Uterus (tissue), 4 donors: ENCODE data around the gene NPW. TPM values are rescaled to one million over a fixed set of nuclear protein-coding genes. Genes with fewer than 3 reads are reported as not detected.

Source experiments
- DNase-seq, 2 donors: peaks; one replicate each; pipeline ENCODE4 v3.0.0-alpha.2; 2019 to 2020
- H3K27ac ChIP-seq, 2 donors: fragments of 200-600 bp; sonication (generic); 1 replicate in 1 of 2; 2 replicates in 1 of 2; pipeline ENCODE4 v1.5.1; 2016 to 2018
- H3K27me3 ChIP-seq, 2 donors: fragments of 200-600 bp; sonication (generic); one replicate each; pipeline ENCODE4 v1.5.1; 2018 to 2019; ENCODE audit warnings: control low read depth in 1 of 2
- H3K36me3 ChIP-seq, 2 donors: fragments of 200-600 bp; sonication (generic); one replicate each; pipeline ENCODE4 v1.5.1; 2019; ENCODE audit warnings: control low read depth in 1 of 2
- H3K4me1 ChIP-seq, 2 donors: fragments of 200-600 bp; sonication (generic); one replicate each; pipeline ENCODE4 v1.5.1; 2018 to 2019; ENCODE audit warnings: control low read depth in 1 of 2
- H3K4me3 ChIP-seq, 2 donors: fragments of 200-600 bp; sonication (generic); 1 replicate in 1 of 2; 2 replicates in 1 of 2; pipeline ENCODE4 v1.5.1; 2018 to 2019; ENCODE audit warnings: mild to moderate bottlenecking in 1 of 2
- H3K9me3 ChIP-seq, 2 donors: fragments of 200-600 bp; sonication (generic); one replicate each; pipeline ENCODE4 v1.5.1; 2019; ENCODE audit warnings: control low read depth in 1 of 2
- CTCF ChIP-seq, 4 experiments: fragments of 200-600 bp in 2 of 4; fragments of 450-650 bp in 2 of 4; sonication (generic) in 2 of 4; IDR thresholded peaks; one replicate each; pipeline ENCODE4 v1.5.1; 2016 to 2019; ENCODE audit warnings: antibody characterized with exemption in 4 of 4, mild to moderate bottlenecking in 2 of 4, moderate library complexity in 1 of 4
- POLR2A ChIP-seq, 2 donors: fragments of 450-650 bp; IDR thresholded peaks; one replicate each; pipeline ENCODE4 v1.6.1; 2016; ENCODE audit warnings: antibody characterized with exemption in 2 of 2, mild to moderate bottlenecking in 1 of 2, moderate library complexity in 1 of 2
- intact Hi-C: fragments of 100-400 bp; cut with DNase I; formaldehyde crosslinking; loops from one replicate; pipeline ENCODE4 v1.15.1; 2023; ENCODE audit warnings: low total_unique reads
- total RNA-seq, 4 donors: library from RNA; depleted of rRNA in 3 of 4; stranded (reverse); fragments of >200 nt in 3 of 4; gene quantifications; one replicate each; pipeline versions ENCODE4 v1.1.0 to v1.2.4, GENCODE V29; 2014 to 2023
- donor health status: DM: yes; HTN: yes; CAD: no.

The NPW gene
- total RNA-seq, 4 donors from 2014 or later = 1.5 TPM; not detected in 3

DNA sequence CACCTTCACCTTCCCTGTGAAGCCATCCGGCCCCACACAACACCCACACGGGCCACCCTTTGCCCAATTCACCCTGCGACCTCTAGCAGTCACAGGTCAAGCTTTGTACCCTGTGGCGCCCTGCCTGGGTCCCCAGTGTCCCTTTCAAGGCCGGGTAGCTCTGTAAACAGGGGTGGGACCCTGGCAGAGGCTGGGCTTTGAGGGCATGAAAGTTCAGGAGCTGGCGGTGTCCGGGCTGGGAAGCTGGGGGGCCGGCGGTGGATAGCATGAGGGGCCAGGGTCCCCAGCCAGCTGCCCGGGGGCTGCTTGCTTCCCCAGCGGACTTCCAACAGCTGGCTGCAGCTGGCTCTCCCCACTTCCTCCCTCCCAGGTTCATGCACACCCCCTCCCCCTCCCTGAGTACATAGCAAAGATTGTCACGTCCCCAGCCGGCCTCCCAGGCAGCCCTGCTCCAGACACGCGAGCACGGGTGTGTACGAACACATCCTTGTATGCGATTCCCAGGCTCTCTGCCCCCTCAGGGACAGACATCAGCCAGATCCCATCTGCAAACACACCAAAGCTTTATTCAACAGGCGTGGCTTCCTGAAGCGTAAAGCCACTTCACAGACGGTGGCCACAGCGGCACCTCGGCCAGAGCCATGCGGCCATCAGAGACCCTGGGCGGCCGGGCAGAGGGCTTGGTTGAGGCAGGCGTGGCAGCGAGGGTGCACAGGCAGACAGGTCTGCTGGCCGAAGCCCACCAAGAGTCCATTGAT is 19.9 kb downstream of the NPW start:
- DNase-seq = peak; percentile 79 to 80
- H3K9me3 ChIP-seq = no peaks in the 10 kb centered on the region
- peaks cover 0 to 32% of the 10 kb centered on the region in 2 donors for H3K4me1 ChIP-seq
- H3K27ac ChIP-seq = peak overlapping the region; percentile 91 to 92
- H3K4me3 ChIP-seq = no peak overlapping the region
- TF ChIP-seq POLR2A (IDR thresholded peaks at IDR 0.05) (no peak), CTCF (IDR thresholded peaks at IDR 0.05) (no peak)
- intact Hi-C loops = no loop called here
- H3K27me3 ChIP-seq = no peaks in the 10 kb centered on the region
- no peaks in the 10 kb centered on the region for H3K36me3 ChIP-seq

GRCh38 chr16:2040041-2040786 is 20.6 kb downstream of the NPW start:
- Histone ChIP-seq H3K36me3 (no peaks in the 10 kb centered on the region), H3K4me3 (no peak overlapping the region), H3K9me3 (no peaks in the 10 kb centered on the region), H3K27me3 (no peaks in the 10 kb centered on the region), H3K27ac (peak overlapping the region; percentile 91 to 92), H3K4me1 (peaks cover 0 to 26% of the 10 kb centered on the region in 2 donors)
- TF ChIP-seq CTCF (IDR thresholded peaks at IDR 0.05) (no peak), POLR2A (IDR thresholded peaks at IDR 0.05) (no peak)
- peak in 1 of 2 donors; percentile 34 for DNase-seq
- intact Hi-C loops = no loop called here

DNA sequence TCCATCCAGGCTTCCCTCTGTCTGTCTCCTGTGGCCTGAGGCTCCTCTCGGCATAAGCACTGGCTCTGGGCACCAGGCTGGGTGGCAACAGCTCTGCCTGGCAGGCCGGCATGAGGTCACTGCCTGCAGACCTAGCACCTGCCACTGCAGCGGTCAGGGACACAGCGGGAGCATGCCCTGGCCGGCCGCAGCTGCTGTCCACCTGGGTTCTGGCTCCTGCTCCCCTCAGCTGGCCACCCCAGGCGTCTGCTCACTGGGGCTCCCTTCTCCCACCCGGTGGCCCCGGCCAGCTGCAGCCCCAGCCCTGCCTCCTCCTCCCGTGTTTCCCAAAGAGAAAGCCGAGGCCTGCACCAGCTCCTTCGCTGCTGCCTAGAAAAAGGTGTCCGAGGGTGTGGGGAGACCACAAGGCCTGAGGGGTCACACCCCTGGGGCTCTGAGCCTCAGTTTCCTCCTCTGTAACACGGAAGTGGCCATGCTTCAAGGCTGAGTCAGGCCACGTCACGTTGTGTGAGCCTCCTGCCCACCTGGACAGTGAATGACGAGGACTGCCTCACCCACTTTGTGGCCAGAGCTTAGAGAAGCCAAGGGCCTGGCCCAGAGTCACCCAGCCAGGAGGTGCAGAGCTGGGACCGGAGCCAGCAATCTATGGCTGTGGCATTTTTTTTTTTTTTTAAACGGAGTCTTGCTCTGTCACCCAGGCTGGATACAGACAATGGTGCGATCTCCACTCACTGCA is 21.4 kb downstream of the NPW start:
- H3K27ac ChIP-seq = peak overlapping the region; percentile 91 to 92
- peaks cover 0 to 18% of the 10 kb centered on the region in 2 donors for H3K4me1 ChIP-seq
- intact Hi-C loops = no loop called here

GRCh38 chr16:2042171-2042985 is 22.8 kb downstream of the NPW start:
- DNase-seq = no peak
- no peaks in the 10 kb centered on the region for H3K36me3 ChIP-seq
- no peak overlapping the region for H3K4me3 ChIP-seq
- H3K4me1 ChIP-seq = peaks cover 0 to 17% of the 10 kb centered on the region in 2 donors
- no peaks in the 10 kb centered on the region for H3K27me3 ChIP-seq
- no peaks in the 10 kb centered on the region for H3K9me3 ChIP-seq
- H3K27ac ChIP-seq = peak overlapping the region; percentile 53 to 63
- TF ChIP-seq CTCF (IDR thresholded peaks at IDR 0.05) = no peak
- TF ChIP-seq POLR2A (IDR thresholded peaks at IDR 0.05) = no peak
- intact Hi-C loops = no loop called here

More for the DNA sequence above, 21.4 kb downstream of the NPW start:
- no peaks in the 10 kb centered on the region for H3K27me3 ChIP-seq
- H3K4me3 ChIP-seq = no peak overlapping the region
- no peaks in the 10 kb centered on the region for H3K36me3 ChIP-seq
- DNase-seq = no peak
- TF ChIP-seq POLR2A (IDR thresholded peaks at IDR 0.05) = no peak
- no peak for TF ChIP-seq CTCF (IDR thresholded peaks at IDR 0.05)
- H3K9me3 ChIP-seq = no peaks in the 10 kb centered on the region
